Bronchial epithelial cell (primary cell): ENCODE data around the gene OLFM1. TPM values are rescaled to one million over a fixed set of nuclear protein-coding genes. Genes with fewer than 3 reads are reported as not detected.
A peak's percentile ranks its signal among the peaks of the same experiment; 100 is the strongest.

Experiments
- DNase-seq: peaks from one replicate; pipeline ENCODE4 v3.0.0-alpha.2; 2010; ENCODE audit warnings: low read depth
- FAIRE-seq: peaks from 2 replicates; lab custom pipeline; 2011; peaks lifted over from hg19 to GRCh38; lab: Jason Lieb, UNC
- H3K27me3 ChIP-seq: 2 replicates; pipeline ENCODE4 v1.5.1; 2011; ENCODE audit warnings: low read length; ENCODE audit not compliant: control insufficient read depth, insufficient read depth
- H3K36me3 ChIP-seq: 2 replicates; pipeline ENCODE4 v1.5.1; 2011; ENCODE audit warnings: low read length; ENCODE audit not compliant: control insufficient read depth, insufficient read depth
- H3K4me3 ChIP-seq: 2 replicates; pipeline ENCODE4 v1.5.1; 2011; ENCODE audit warnings: mild to moderate bottlenecking, low read depth, low read length, control low read depth
- CTCF ChIP-seq: IDR thresholded peaks from 2 replicates; pipeline ENCODE4 v1.5.1; 2011; ENCODE audit warnings: mild to moderate bottlenecking, moderate library complexity, low read length, control low read depth, inconsistent platforms; ENCODE audit not compliant: insufficient read depth, severe bottlenecking
- total RNA-seq: library from RNA; depleted of rRNA; stranded (reverse); fragments of >200 nt; gene quantifications from 2 replicates; pipeline ENCODE4 v1.2.1, GENCODE V29; 2014

Gene OLFM1
- total RNA-seq, 1 donor from 2014 or later = 0.26 TPM

GRCh38 chr9:135076876-135077430 lies 10.5 kb upstream of the OLFM1 start:
- no peaks in the 10 kb centered on the region for H3K27me3 ChIP-seq
- DNase-seq = no peak
- no peak overlapping the region for H3K4me3 ChIP-seq
- no peaks in the 10 kb centered on the region for H3K36me3 ChIP-seq
- no peak for FAIRE-seq
- TF ChIP-seq CTCF = no peak

DNA sequence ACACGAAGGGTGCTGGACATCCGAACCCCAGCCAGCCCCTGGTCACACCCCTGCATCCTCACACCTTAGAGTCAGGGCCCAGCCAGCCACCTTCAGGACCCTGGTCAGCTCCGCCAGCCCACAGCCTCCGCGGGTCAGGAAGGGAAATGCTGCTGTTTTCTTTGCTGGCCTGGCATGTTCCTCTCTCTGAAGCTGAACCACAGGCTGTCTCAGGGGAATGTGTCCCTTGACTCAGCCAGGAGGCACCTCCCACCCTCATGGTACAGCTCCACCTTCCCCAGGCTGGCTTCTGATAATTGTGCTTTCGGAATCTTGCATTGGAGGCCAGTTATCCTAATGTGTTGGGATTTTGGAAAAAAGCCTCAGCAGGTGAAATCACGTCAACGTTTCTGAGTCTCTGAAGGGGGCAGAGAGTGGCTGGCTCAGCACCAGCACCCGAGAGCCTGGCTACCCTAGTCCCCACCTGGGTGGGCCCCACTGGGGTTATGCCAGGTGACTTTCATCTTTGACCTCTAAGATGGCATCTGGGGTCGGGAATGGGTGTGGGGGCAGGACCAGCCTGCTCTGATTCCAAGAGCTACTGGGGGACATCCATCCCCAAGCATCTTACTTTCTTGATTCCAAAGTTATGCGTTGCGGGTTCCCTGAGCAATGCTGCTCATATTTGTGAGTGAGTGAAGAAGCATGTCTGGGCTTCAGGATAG lies 9.8 kb upstream of the OLFM1 start:
- FAIRE-seq (peak; percentile 36), DNase-seq (no peak)
- H3K36me3 ChIP-seq = no peaks in the 10 kb centered on the region
- TF ChIP-seq CTCF = no peak
- H3K4me3 ChIP-seq = no peak overlapping the region
- H3K27me3 ChIP-seq = no peaks in the 10 kb centered on the region

DNA sequence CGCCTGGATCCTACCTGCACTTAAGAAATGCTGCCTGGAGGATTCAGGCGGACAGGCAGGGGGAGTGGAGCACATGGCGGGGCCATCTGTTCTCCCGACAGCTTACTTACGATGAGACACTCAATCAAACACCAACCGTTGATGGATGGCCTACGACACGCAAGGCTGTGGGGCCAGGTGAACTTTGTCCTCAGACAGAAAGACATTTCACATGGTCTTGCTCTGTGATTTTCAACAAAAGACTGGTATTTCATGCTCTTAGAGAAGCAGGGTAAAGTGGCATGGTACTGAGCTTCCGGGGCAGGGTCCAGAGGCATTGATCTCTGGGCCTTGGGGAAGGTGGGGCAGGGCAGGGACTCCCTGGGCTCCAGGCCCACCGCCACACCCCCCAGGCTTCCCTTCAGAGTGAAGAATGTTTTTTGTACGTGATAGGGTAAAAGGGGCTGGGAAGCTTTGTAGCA lies 9.1 kb upstream of the OLFM1 start:
- no peaks in the 10 kb centered on the region for H3K27me3 ChIP-seq
- no peak for TF ChIP-seq CTCF
- DNase-seq (no peak), FAIRE-seq (no peak)
- H3K4me3 ChIP-seq = no peak overlapping the region
- H3K36me3 ChIP-seq = no peaks in the 10 kb centered on the region

GRCh38 chr9:135079018-135079417 lies 8.4 kb upstream of the OLFM1 start:
- Histone ChIP-seq H3K27me3 (no peaks in the 10 kb centered on the region), H3K36me3 (no peaks in the 10 kb centered on the region), H3K4me3 (no peak overlapping the region)
- FAIRE-seq = no peak
- no peak for DNase-seq
- no peak for TF ChIP-seq CTCF

- no peak for TF ChIP-seq CTCF
- Histone ChIP-seq H3K4me3 (no peak overlapping the region), H3K36me3 (no peaks in the 10 kb centered on the region), H3K27me3 (no peaks in the 10 kb centered on the region)
- FAIRE-seq = no peak
- no peak for DNase-seq
Observed at GRCh38 chr9:135079676-135080075, 7.8 kb upstream of the OLFM1 start.
